Measurements from ENCODE around the gene FCHSD1.

GRCh38 chr5:141636106-141636412 is 15.2 kb downstream of the FCHSD1 start:
- TF ChIP-seq CSRNP3 (CRISPR knock-in tag; IDR thresholded peaks at IDR 0.05) (no peak), PATZ1 (CRISPR knock-in tag; IDR thresholded peaks at IDR 0.05; ENCODE audit: borderline replicate concordance) (no peak), GLIS3 (CRISPR knock-in tag; IDR thresholded peaks at IDR 0.05) (no peak), RARB (CRISPR knock-in tag; IDR thresholded peaks at IDR 0.05) (no peak), TSHZ2 (CRISPR knock-in tag; IDR thresholded peaks at IDR 0.05) (no peak), ZFP3 (CRISPR knock-in tag; IDR thresholded peaks at IDR 0.05) (no peak), TCF4 (CRISPR knock-in tag; IDR thresholded peaks at IDR 0.05; ENCODE audit: borderline replicate concordance) (no peak)

Measured in SK-N-SH treated with all-trans-retinoic acid at 6 μM for 48 hours (cell line).